Endometrial microvascular endothelial cells (primary cell): ENCODE measurements around the gene CCDC171. TPM values are rescaled to one million over a fixed set of nuclear protein-coding genes. Genes with fewer than 3 reads are reported as not detected.

Experiments used
- in situ Hi-C: cut with HindIII; loops from 2 replicates; pipeline ENCODE4 v1.10.0; 2017; ENCODE audit warnings: low sequenced_read_pairs, low pct_unique_long_range_greater_than_20kb; ENCODE audit errors: inconsistent ontology term
- total RNA-seq: library from RNA; depleted of rRNA; stranded (reverse); fragments of >200 nt; gene quantifications from one replicate; pipeline ENCODE4 v1.2.3, GENCODE V29; 2015; ENCODE audit errors: inconsistent ontology term

Gene CCDC171
- total RNA-seq, 1 donor from 2014 or later: 0.28 TPM

DNA sequence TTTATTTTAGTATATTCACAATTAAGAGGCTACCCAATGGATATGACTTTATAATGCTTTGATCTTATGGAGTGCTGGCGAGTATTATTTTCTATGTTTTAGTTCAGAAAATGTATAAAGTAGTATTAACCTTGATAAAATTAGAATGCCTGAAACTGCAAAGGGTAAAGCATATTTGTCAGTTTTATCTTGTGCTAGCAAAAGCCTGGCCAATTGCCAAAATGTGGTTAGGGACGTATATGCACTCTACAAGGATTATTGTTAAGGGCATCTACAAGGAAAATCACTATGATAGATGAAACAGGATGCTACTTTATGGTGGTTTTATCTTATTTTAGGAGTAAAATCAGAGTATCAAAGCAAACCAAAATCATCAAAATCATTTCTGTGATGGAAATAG lies 281.7 kb downstream of the CCDC171 start:
- in situ Hi-C loops: no loop called here

DNA sequence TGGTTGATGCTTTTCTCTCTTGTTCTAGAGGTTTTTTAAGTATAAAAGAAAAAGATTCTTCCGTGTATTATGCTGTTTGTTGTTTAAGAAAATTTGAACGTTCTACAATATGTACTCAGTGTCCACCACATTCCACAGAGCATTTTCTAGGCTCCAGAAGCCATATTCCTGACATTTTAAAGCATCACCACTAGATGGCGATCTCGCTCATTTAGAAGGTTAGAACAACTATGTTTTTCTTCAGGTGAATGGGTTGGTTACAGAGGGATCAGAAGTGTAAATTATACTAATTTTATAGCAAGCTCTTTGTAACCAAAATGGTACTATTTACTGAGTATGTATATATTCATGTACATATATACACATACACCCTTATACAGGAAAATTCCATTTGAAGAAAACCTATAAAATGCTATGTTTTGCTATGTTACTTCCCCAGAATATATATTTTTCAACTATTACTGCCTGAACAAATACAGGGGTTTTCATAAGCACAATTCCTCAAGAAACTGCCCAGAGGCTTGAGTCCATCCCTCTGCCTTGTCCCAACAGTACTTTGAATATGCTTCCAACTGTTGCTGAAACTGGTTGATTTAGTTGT lies 284.3 kb downstream of the CCDC171 start:
- in situ Hi-C loops: no loop called here

DNA sequence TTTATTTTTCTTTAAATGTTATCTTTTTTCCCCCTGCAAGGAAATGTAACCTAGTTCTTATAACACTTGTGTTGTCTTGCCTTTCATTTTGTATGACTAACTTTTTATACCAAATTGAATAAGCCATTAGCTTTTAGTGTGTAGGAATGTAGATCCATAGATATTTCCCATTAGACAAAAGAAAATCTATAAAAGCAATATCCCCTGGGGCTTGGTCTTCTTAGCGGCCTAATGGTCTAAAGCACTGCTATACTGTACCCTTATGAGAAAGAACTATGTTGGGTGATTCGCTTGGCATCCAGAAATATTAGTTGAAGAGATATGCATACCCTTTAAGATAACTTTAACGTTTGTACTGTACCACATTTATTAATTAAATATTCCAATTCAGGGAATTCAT lies 289.2 kb downstream of the CCDC171 start:
- in situ Hi-C loops: no loop called here

DNA sequence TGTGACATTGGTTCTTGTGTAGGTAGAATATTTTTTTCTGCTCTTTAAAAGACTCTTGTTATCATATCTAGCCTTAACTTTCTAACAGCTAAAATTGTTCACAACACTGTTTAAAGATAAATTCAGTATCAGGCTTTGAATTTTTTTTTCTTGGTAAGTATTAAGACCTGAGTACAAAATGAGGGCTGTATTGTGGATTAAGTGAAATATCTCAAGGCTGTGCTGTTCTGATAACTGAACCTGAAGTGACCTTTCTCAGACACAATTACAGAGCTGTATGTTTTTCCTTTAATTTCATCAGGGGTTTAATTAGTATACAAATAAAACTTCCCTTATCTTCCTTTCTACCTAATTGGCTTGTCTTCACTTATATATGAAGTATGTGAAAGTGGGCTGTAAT lies 290.5 kb downstream of the CCDC171 start:
- in situ Hi-C loops: no loop called here

DNA sequence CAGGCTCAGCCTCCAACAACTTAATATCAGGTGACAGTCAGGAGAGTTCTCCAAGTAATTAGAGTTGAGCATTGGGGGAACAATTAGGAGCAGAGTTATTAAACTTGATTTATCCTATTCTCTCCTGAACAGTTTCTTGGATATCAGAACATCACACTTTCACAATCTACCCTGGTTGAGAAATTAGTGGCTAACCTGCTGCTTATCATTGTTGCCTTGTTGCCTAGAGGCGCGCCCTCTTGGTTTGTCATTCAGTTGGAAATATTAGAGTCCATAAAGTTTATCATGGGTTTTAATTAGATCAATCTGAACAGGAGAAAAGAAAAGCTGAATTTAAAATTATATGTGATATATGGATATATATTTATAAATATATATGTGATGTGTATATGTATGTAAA lies 291.1 kb downstream of the CCDC171 start:
- in situ Hi-C loops: no loop called here

DNA sequence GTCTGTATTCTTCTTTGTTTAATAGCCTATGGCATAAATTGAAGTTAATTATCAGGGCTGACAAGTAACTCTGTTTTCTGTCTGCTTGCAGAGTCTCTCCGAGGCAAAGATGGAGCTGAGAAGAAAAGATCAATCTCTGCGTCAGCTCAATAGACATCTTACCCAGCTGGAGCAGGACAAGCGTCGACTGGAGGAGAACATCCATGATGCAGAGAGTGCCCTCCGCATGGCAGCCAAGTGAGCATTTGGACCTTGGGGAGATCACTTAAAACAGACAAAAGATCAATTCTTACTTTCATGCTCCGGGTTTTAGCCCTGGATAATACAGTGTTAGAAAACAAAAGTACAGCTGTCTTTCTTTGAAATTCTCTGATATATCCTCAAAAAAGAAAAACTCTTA lies 293.8 kb downstream of the CCDC171 start:
- in situ Hi-C loops: no loop called here

DNA sequence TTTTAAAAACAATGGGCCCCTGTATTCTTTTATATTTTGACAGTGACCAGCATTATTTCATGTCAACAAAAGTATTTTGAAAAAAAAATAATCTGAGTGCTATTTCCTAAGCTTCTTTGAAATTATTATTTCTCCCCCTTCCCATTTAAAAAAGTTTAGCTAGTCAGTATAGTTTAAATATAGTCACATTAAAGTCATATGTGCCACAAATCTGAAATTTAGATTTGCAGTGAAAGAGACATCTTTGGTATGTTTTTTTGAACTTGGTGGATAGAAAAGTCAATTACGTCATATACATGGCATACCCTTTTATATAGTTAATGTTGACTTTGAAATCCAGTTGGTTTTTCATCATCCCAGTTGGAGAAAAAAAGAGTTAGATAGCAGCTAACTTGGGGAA lies 297.0 kb downstream of the CCDC171 start:
- in situ Hi-C loops: no loop called here

DNA sequence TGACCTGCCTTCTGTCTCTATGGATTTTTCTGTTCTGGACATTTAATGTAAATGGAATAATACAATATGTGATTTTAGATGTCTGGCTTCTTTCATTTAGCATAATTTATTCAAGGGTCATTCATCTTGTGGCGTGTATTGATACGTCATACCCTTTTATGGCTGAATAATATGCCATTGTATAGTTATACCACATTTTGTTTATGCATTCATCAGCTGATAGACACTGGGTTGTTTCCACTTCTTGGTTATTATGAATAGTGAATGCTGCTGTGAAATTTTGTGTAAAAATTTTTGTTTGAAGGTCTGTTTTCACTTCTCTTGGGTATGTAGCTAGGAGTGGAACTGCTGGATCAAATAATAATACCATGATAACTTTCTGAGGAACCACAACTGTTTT lies 298.9 kb downstream of the CCDC171 start:
- in situ Hi-C loops: no loop called here

DNA sequence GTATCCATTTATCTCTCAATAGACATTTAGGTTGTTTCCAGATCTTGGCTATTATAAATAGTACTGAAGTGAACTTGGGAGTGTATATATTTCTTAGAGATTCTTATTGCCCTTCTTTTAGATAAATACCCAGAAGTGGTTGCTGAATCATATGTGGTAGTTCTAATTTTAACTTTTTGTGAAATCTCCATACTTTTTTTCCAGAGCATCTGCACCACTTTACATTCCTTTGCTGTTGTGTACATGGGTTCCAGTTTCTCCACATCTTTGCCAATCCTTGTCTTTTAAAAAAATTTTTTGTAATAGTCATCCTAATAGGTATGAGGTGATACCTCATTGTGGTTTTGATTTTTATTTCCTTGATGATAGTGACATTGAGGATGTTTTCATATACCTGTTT lies 303.7 kb downstream of the CCDC171 start:
- in situ Hi-C loops: no loop called here

DNA sequence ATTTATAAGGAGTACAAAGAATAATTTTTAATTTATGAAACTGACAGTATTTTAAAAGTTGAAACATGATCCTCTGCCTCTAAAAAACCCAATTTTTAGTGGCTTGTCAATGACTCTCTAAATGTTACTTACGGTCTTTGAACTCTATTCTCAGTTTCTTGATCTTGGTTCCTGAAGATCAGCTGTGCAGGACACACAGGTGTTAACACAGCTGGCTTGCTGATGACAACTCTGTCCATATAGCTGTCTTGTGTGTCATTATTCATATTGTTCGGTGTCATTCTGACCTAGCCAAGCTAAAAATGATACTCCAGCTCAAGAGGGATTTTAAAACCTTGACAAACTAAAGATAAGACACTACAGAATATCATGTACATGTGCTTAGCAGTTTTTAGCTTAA lies 314.5 kb downstream of the CCDC171 start:
- in situ Hi-C loops: no loop called here

DNA sequence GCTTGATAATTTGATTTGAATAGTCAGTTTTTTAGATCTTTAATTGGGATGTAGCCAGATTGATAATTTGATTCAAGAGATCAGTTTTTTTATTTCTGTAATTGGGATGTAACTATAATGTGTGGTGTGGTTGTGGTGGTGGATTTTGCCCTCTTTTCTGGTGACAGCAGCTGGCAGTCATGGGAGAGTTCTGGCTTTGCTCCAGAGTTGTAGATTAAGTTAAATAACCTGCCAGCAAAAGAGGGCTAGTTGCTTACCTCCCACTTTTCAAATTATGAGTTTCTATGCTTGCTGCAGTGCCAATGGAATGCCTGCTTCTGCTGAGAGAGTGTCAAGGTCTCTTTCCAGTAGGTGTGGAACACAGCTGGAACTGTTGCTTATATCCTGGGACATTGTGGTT lies 315.1 kb downstream of the CCDC171 start:
- in situ Hi-C loops: no loop called here

DNA sequence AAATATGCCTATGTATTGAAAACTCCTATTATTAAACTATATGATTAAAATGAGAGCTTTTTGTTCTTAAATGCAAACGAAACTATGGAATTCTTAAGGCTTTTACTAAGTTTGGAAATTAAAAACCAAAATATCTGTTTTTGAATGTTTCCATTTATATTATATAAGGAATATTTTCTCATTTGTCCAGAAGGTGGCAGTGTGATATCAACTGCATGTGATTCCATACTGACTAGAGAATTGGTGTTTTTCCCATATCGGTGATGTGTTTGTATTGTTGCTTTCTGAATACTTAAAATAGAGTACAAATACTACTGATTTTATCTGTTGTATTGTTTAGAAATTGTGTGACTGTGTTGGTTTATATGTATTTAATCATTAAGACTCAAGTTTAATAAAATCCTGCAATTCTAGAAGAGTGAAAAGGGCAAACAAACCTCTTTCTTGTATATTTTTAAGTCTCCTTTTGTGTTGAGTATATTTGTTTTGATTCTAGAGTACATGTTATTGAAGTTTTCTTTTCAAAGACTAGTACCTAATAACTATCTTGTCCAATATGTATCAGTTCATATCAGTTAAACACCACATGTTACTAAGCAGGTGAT lies 320.8 kb downstream of the CCDC171 start:
- in situ Hi-C loops: no loop called here

DNA sequence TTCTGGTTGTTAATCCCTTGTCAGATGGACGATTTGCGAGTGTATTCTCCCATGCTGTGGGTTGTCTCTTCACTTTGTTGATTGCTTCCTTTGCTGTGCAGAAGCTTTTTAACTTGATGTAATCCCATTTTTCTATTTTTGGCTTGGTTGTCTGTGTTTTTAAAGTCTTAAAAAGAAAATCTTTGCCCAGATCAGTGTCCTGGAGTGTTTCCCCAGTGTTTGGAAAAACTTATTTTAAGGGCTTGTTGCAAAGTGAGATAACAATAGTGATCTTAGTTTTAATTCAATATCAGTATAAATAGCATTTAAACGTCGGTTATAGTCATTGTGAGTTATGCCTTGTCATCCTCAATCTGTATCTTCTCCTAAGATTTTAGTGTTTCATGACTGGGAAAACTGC lies 329.5 kb downstream of the CCDC171 start:
- in situ Hi-C loops: no loop called here

DNA sequence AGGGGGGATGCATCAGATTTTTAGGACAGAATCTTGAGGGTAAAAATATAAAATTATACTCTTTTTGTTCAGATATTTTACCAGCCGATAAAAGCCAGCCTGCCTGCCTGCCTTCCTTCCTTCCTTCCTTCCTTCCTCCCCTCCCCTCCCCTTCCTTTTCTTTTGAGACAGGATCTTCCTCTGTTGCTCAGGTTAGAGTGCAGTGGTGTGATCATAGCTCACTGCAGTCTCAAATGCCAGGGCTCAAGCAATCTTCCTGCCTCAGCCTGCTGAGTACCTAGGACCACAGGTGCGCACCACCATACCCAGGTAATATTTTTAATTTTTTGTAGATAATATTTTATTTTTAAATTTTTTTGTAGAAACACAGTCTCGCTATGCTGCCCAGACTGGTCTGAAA lies 330.0 kb downstream of the CCDC171 start:
- in situ Hi-C loops: no loop called here

DNA sequence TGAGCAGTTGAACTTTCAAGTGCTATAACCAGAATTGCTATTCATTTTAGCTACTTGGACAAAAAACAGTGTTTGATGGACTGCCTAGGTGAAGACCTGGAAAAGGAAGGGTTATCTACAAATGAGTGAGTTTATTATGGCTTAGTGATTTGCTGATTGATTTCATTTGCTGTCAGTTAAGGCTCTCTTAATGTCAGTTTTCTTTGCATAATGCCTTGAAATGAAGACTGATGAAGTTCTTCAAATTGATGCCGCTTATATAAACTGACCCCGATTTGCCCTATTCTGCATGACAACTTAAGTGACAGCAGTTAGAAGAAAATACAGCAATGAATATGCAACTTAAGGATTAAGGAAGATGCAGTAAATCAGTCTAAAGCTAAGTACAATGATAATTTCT lies 332.6 kb downstream of the CCDC171 start:
- in situ Hi-C loops: no loop called here

DNA sequence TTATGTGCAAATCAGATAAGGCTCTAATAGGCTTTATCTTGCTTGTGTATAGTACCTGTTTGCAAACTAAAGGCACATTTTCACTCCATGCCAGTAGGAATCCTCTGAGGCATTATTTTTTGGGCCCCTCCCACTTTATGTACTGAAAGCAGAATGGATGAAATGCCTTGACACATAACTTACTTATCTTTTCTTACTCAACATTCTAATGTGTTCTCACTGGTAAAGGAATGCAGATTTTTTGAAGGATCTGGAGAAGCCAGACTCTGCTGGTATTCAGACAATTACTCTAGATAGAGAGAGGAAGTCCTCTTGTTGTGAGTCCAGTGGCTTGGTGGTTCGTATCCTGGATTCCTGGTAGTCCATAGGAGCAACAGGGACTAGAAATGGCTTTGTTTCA lies 336.7 kb downstream of the CCDC171 start:
- in situ Hi-C loops: no loop called here

DNA sequence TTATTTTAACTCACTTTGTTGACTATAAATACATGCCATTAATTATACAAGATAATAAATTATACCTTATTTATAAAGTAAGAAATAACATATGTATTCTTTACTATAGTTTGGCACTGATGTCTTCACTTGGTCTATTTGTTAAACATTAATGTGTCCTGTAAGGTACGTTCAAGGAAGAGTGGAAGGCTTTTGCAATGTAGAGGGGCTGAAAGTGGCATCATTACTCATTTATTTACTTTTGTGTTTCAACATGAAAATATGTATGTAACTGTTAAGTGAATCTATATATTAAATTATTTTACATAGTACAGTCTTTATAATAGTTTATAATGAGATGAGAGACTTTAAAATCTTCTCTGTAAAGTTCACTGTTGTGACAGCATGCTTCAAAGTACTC lies 348.7 kb downstream of the CCDC171 start:
- in situ Hi-C loops: no loop called here

DNA sequence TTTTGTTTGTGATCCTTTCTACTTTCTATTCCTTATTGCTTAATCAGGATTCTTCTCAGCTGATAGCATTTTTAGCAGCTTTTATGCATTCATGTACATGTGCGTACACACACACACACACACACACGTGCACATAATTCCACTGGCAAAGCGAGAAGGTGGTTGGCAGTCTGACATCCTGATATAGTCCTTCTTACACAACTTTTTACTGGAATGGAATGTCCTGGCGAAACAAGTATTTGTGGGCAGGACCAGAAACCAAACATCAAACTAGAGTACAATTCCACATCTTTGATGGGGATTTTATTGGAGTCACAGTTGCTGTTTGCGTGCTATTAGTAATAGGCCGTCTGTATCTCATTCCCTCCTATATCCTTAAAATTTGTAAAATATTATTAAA lies 356.5 kb downstream of the CCDC171 start:
- in situ Hi-C loops: no loop called here

DNA sequence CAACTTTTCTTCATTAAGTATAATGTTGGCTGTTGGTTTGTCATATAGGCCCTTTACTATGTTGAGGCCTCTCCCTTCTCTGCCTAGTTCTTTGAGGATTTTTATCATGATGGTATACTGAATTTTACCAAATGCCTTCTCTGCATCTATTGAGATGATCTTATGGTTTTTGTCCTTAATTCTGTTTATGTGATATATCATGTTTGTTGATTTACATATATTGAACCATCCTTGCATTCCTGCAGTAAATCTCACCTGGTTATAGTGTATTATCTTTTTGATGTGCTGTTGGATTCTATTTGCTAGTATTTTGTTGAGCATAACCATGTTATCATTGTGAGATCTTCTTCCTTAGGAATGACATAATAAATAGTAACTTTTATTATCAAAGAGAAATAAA lies 362.9 kb downstream of the CCDC171 start:
- in situ Hi-C loops: no loop called here

DNA sequence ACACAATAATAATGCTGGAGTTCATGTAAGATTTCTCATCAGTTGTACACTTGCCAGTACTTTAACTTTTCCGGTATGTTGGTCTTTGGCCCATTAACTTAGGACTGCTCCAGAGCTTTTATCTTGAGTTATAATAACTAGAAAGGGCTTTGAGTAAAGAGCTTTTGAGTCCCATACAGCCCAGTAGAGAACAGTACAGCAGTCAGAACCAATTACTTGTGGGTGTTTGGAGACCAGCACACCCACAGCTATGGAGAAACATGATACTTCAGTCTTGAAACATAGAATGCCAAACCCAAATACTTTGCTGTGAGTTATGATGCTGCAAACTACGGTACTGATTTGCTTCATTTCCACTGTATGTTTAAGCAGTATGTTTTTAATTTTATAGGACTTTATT lies 374.3 kb downstream of the CCDC171 start:
- in situ Hi-C loops: no loop called here

DNA sequence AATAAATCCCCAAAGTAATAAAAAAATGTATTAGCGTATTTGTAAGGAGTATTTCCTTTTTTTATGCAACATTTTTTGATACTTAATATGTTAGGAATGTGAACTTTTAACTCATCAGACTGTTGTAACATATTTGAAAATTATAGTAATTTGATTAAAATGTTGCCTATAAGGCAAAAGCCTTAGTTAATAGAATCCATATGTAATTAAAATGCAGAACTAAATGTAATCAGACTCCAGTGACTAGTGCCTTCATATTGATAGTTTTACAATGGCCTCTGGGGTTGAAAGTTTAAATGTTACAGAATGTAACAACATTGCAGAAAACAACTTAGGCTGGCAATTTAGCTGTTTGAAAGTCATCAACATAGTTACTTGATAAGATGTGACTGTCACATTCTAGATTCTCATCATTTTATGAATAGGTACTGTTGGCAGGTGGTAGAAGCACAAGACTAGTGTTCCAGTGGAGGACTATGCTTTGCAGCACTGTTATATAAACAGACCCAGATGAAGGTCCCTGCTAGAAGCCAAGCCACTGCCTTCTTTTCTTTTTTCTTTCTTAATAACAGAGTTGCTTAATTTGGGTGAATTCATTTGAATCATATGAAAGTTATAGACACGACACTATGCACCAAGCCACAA lies 382.9 kb downstream of the CCDC171 start:
- in situ Hi-C loops: no loop called here
